Testis (tissue), 2 donors: Measurements from ENCODE around the gene TRPM2.

Experiments
- CTCF ChIP-seq, 3 experiments: fragments of 450-650 bp in 2 of 3; fragments of 200-600 bp in 1 of 3; sonication (generic) in 1 of 3; IDR thresholded peaks; one replicate each; pipeline ENCODE4 v1.5.1; 2016 to 2019; ENCODE audit warnings: antibody characterized with exemption in 3 of 3, mild to moderate bottlenecking in 2 of 3, moderate library complexity in 1 of 3
- POLR2A ChIP-seq: fragments of 450-650 bp; IDR thresholded peaks from one replicate; pipeline ENCODE4 v1.6.1; 2017; ENCODE audit warnings: antibody characterized with exemption, mild to moderate bottlenecking, moderate library complexity

- TF ChIP-seq POLR2A (no peak), CTCF (IDR thresholded peaks at IDR 0.05) (no peak)
Observed at GRCh38 chr21:44320847-44321246, 32.6 kb upstream of the TRPM2 start.
